ENCODE measurements around the gene FXYD5.

The FXYD5 gene

GRCh38 chr19:35155981-35156672, 1.6 kb downstream of the FXYD5 start:
- Mint-ChIP-seq H3K27me3 (ENCODE audit: low read depth) (peaks cover 78% of the 10 kb centered on the region), H3K9me3 (no peaks in the 10 kb centered on the region), H3K4me3 (peak overlapping the region in 2 of 3 experiments; percentile 40 to 59), H3K27ac (no peak overlapping the region), H3K36me3 (ENCODE audit: low read depth) (no peaks in the 10 kb centered on the region), H3K4me1 (peaks cover 24% of the 10 kb centered on the region)
- no peak for TF ChIP-seq CTCF (IDR thresholded peaks at IDR 0.05; ENCODE audit: unreplicated experiment in 3 of 3)

- Mint-ChIP-seq H3K36me3 (ENCODE audit: low read depth) (no peaks in the 10 kb centered on the region), H3K9me3 (no peaks in the 10 kb centered on the region), H3K27ac (no peak overlapping the region), H3K4me1 (peaks cover 24% of the 10 kb centered on the region), H3K4me3 (peak overlapping the region in 1 of 3 experiments; percentile 11), H3K27me3 (ENCODE audit: low read depth) (peaks cover 77% of the 10 kb centered on the region)
- TF ChIP-seq CTCF (IDR thresholded peaks at IDR 0.05; ENCODE audit: unreplicated experiment in 3 of 3): no peak
Measured at GRCh38 chr19:35156673-35157014, 2.1 kb downstream of the FXYD5 start.

- Mint-ChIP-seq H3K4me1 (peaks cover 19% of the 10 kb centered on the region), H3K4me3 (no peak overlapping the region), H3K27me3 (ENCODE audit: low read depth) (peaks cover 72% of the 10 kb centered on the region), H3K27ac (no peak overlapping the region), H3K9me3 (peaks cover 4% of the 10 kb centered on the region), H3K36me3 (ENCODE audit: low read depth) (no peaks in the 10 kb centered on the region)
- no peak for TF ChIP-seq CTCF (IDR thresholded peaks at IDR 0.05; ENCODE audit: unreplicated experiment in 3 of 3)
Measured at GRCh38 chr19:35157431-35157830, 2.9 kb downstream of the FXYD5 start.

- Mint-ChIP-seq H3K27me3 (ENCODE audit: low read depth) (peaks cover 52% of the 10 kb centered on the region), H3K4me3 (no peak overlapping the region), H3K27ac (no peak overlapping the region), H3K36me3 (ENCODE audit: low read depth) (no peaks in the 10 kb centered on the region), H3K9me3 (peaks cover 16% of the 10 kb centered on the region), H3K4me1 (peaks cover 6% of the 10 kb centered on the region)
- TF ChIP-seq CTCF (IDR thresholded peaks at IDR 0.05; ENCODE audit: unreplicated experiment in 3 of 3): no peak
Measured at GRCh38 chr19:35159606-35160005, 5.1 kb downstream of the FXYD5 start.

- TF ChIP-seq CTCF (IDR thresholded peaks at IDR 0.05; ENCODE audit: unreplicated experiment in 3 of 3): no peak
- Mint-ChIP-seq H3K4me1 (no peaks in the 10 kb centered on the region), H3K9me3 (peaks cover 21% of the 10 kb centered on the region), H3K36me3 (ENCODE audit: low read depth) (peaks cover 4% of the 10 kb centered on the region), H3K27ac (no peak overlapping the region), H3K27me3 (ENCODE audit: low read depth) (peaks cover 40% of the 10 kb centered on the region), H3K4me3 (no peak overlapping the region)
Measured at GRCh38 chr19:35160629-35161433, 6.3 kb downstream of the FXYD5 start.

- no peak for TF ChIP-seq CTCF (IDR thresholded peaks at IDR 0.05; ENCODE audit: unreplicated experiment in 3 of 3)
- Mint-ChIP-seq H3K27me3 (ENCODE audit: low read depth) (peaks cover 34% of the 10 kb centered on the region), H3K4me3 (no peak overlapping the region)
Measured at GRCh38 chr19:35161434-35161743, 6.9 kb downstream of the FXYD5 start.

More at GRCh38 chr19:35161434-35161743, 6.9 kb downstream of the FXYD5 start:
- no peaks in the 10 kb centered on the region for H3K4me1 Mint-ChIP-seq
- H3K36me3 Mint-ChIP-seq (ENCODE audit: low read depth): peaks cover 10% of the 10 kb centered on the region
- peaks cover 26% of the 10 kb centered on the region for H3K9me3 Mint-ChIP-seq
- no peak overlapping the region for H3K27ac Mint-ChIP-seq
